GM19467 (cell line): ENCODE results near the gene LHFPL2.

ENCODE experiments used
- ATAC-seq: cut with Tn5 transposase; IDR thresholded peaks from one replicate; pipeline ENCODE4 v1.9.1; 2021; ENCODE audit warnings: mild to moderate bottlenecking, moderate library complexity; ENCODE audit not compliant: unreplicated experiment

Gene LHFPL2

DNA sequence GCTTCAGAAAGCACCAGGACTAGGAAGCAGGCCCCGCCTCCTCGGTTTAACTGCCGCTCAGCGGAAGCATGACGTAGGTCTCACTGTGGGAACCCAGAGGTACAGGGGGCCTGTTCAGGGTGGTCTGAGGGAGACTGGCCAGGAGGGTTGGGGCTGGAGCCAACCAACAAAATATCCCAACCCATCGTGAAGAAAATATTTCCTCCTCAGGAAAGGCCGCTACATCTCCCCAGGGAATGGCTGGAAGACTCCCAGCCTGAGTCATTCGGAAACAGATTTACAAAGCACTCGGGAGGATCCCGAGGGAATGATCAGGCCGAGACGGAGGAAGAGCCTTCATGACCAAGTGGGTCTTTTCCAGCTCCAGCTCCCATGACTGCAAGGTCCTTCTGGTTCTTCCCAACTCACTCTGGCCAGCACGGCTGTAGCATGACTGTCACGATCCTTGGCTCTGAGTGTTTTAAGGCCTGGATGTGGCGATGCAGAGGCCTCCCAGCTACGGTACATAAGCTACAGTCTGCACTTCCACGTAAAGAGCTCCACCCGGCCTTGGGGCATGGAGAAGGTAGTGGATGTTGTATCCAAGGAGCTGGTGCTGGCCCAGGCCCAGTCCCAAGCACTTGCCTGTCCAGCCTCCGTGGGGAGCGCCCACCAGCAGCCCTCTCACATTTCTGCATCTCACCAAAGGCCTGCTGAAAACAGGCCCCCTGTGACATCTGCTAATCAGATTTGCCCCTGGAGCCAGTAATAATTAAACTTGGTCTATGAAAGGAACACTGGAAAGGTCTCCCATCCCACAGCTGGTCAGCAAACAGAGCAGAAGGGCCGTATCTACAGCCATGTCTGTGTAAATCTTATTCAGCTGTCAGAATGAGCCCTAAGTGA lies 100.6 kb downstream of the LHFPL2 start:
- no peak for ATAC-seq

- ATAC-seq = no peak
Observed at GRCh38 chr5:78547183-78547582, 101.4 kb downstream of the LHFPL2 start.

DNA sequence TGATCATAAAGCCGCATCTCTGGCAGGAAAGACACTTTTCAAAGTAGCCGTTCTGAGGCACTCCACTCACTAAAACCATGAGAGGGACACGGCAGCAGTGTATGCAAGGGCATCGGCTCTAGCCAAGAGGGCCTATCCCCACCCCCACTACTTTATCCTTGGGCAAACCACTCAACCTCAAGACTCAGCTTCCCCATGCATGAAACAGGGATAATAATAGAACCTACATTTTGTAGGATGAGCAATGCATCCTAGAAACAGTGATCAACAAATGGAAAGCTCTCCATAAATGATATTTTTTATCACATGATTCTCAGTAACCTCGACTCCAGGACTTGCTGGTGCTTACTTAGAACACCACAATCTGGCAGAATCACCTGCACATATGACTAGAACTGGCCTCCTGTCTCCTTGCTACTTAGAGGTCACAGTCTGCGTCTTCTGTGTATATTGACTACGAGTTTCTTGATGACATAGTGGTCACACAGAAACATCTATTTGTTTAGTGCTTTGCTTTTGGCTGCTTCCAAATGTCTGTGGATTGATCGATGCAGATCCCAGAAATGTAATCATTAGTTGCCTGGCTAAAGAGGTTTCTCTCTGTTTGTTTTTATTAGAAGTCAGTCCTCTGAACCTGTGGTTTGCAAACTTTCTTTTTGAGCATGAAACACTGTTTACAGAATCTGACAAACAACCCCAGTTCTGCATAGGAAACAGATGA lies 102.1 kb downstream of the LHFPL2 start:
- no peak for ATAC-seq

GRCh38 chr5:78545406-78545805 lies 103.2 kb downstream of the LHFPL2 start:
- no peak for ATAC-seq

DNA sequence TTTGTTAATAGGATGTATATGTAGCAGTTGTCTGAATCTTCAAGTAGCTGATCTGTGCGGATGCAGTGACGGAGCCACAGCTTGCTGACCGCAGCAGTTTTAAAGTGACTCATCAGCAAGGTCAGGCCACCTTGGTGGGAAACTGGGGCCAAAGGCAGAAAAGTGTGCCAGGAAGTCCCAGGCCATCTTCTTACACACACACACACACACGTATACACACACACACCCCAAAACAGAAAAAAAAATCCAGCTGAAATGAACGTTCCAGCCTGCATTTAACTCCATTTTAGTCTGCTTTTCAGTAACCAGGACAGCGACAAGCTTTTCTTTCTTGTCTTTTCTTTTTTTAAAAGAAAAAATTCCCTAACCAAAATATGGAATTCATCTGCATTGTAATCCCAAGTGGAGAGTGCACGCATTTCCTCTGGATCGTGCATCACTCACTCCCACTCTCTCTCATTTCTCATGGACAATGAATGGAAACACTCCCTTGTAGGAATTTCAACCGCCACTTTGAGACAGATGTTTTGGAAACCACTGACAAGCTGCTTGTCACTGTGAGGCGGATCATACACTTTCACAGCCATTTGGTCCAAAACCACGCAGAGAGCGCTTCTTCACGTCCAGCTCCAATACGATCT lies 103.9 kb downstream of the LHFPL2 start:
- ATAC-seq = no peak

DNA sequence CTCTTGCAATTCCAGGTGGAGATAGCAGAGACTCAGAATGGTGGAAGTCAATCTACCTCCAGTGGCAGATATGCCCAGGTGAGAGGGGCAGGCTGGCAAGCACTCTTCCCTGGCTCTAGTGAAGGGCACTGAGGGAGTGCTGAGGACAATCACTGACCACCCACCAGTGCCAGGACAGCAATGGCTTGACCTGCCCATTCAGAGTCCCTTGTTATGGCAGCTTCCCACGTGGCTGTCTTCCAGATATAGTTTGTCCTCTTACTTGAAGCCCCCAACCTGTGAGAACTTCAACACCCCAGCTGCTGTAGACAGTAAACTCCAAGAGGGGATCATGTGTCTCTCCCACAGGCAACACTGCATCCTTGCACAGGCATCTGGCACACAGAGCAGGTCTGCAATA lies 104.7 kb downstream of the LHFPL2 start:
- ATAC-seq = no peak

- ATAC-seq = no peak
Observed at GRCh38 chr5:78543292-78543691, 105.3 kb downstream of the LHFPL2 start.

- no peak for ATAC-seq
Observed at GRCh38 chr5:78542321-78542840, 106.2 kb downstream of the LHFPL2 start.

DNA sequence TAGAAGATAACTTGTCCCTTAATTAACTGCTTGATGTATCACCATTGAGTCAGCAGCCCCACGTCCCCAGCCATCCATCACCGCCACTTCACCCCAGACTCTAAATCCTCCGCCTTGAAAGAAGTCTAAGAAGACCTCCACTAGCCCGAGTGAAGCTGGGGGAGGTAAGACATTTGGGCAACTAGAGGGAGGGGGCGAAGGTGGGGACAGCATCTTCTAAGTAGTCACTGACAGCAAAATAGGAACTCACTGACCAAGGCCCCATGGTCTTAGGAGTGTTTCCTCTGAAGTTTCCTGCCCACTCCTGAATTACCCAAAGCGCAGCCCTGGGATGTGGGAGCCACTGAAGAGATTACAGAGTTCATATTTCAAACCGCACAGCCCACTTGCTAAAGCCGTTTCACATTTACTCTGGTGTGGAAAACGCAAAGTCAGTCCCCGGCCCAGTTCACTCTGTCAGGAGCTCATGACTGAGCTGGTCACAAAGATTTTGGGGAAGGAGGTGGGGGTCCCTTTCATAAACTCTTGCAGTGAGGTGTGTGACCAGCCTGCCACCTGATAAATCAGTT lies 107.4 kb downstream of the LHFPL2 start:
- no peak for ATAC-seq

GRCh38 chr5:78540335-78541085 lies 108.1 kb downstream of the LHFPL2 start:
- no peak for ATAC-seq

- ATAC-seq = no peak
Observed at GRCh38 chr5:78538240-78538850, 110.2 kb downstream of the LHFPL2 start.

DNA sequence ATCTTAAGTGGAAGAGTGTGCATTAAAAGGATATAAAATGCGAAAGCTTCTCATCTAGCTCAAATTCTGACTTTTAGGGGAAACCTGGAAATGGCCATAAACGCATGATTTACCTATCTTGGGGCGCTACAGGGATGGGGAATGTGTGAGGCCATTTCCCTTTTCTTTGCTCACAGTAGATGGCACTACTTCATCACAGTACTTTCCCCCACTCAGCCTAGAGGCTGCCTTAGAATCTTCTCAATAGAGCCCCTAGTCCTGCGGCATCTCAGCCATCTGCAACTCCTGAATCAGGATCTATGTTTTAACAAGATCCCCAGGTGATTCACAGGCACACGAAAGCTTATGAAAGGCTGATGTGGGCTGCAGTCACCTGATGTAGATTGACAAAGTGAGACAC lies 110.8 kb downstream of the LHFPL2 start:
- ATAC-seq = no peak

DNA sequence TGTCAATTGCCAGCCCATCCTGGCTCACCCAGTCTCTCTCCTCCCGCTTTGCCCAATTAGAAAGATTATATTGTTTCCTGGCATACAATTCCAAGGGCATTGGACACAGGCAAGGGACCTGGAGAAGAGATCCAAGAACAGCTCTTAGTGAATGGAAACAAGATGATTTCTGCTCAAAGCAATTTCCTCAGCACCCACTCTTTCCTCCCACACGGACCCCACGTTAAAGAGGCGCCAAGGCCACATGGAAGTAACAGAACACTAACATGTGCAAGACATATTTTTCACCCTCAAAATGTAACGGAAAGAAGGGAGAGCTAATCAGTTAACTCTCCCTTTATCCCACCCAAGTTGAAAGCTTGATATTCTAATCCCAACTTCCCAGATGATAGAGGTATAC lies 111.2 kb downstream of the LHFPL2 start:
- ATAC-seq = no peak

DNA sequence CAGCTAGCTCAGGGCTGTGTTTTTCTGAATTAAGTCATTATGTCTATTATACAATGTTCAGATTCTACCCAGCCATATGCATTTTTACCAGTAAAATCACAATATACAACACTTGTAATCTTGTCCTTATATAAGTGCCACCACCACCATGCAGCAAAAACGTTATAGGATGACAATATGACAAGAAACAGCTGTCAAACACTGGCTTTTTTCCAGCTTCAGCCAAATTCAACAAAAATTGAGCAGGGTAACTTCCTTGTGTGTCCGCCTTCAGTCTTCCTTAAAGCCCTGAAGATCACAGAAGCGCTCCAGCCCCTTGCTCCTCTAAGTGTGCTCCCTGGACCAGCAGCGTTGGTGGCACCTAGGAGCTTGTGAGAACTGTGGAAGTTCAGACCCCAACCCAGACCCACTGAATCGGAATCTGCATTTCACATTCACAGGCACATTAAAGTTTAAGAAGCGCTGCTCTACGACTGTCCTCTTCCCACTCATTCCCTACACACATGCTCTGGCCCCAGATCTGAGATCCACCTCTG lies 111.8 kb downstream of the LHFPL2 start:
- no peak for ATAC-seq

- no peak for ATAC-seq
Observed at GRCh38 chr5:78534905-78535200, 113.7 kb downstream of the LHFPL2 start.

DNA sequence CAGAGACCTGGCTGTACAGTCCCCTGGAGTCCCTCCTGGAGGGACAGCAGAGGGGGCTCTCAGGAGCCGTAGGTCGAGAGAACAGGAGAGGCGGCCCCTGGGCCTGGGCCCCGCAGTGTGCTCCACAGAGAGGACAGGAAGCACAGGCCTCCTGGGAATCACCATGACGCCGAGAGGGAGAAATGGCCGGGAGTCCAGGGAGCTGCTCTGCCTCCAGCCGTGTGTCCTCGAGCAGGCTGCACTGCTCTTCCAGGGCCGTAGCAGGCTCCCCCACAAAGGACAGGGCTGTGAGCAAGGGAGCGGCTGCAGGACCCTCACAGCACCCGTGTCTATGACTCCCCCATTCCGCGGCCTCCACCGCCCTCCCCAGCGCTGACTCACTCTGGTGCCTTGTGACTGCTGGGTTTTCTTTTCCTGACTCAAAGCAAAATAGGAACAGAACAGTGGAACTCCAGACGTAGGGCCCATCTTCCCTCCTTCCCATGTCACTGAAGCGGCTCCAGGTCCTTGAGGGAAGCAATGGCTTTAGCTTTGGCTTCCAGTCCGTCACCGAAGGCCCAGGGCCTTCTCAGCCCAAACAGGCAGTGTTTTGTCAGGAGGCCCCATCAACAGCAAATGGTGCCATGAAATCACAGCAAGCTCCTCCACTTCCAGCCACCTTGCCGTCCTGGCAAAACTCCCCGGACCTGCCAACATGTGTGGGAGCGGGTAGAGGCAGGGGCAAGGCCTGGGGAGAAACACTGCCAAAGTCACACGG lies 114.2 kb downstream of the LHFPL2 start:
- no peak for ATAC-seq

GRCh38 chr5:78533356-78533755 lies 115.2 kb downstream of the LHFPL2 start:
- no peak for ATAC-seq

DNA sequence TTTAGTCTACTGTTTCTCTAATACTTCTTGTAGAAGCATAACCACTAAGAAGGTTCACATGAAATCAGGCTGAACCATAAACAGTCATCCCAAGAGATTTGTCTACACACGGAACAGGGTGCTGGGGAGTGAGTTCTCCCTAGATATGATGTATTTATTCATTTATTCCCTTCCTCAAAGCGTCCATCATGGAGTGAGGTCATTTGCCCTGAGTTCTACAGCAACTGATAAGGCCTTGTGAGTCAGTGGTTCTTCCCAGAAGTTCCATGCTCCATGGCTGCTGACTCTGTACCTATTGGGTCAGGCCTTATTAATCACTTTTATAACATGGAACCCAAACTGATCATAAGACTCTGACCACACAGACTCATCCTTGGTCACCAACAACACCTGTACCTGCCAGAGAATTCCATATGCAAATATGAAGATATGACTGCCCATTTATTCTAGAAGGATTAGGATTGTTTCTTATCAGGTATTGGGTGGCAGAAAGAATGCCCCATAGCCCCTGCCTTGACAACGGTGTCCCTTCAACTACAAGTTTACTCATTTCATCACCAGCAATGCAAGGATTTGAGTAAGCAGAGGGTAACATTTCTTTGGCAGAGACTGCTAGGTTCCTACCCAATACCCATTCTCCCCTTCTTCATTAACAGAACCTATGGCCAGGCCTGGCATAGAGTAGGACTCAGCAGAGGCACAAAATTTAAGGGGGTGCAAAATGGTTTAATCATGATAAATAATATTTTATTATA lies 118.1 kb downstream of the LHFPL2 start:
- no peak for ATAC-seq

DNA sequence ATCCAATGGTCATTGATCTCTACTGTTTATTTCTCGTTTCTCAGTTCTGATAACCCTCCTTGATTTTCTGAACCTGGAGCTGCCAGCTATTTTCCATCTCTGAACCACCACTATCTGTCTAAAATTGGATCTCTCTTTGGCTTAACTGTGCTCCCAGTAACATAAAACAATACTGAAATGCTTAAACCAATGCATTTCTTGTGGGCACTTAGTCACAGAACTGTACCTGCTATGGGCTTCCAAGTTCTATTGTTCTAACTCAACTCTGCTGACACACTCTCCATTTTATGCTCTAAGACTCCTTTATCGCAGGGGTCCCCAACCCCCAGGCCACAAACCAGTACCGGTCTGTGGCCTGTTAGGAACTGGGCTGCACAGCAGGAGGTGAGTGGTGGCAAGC lies 120.6 kb downstream of the LHFPL2 start:
- no peak for ATAC-seq
